ENCODE results near the gene SENP3. TPM values are rescaled to one million over a fixed set of nuclear protein-coding genes. Genes with fewer than 3 reads are reported as not detected.

The SENP3 gene
- polyA plus RNA-seq, 2 of the 4 experiments (the other 2 are of a cell fraction), result 114 to 150 TPM

- ChIA-PET POLR2A (interaction anchor here (1.9 to 3.0 kb wide), 3 partner anchors 11 to 97 kb away, joined by 10 to 16 read pairs (median 12); partner anchors contain the start of genes CD68 and TP53), CTCF (interaction anchor here (1.3 to 12.1 kb wide), 7 partner anchors 13 to 235 kb away, joined by 3 to 184 read pairs (median 21); partner anchors contain the start of genes CD68, DNAH2, FXR2 and TP53)
- no peak for TF ChIP-seq ZSCAN20 (CRISPR knock-in tag; IDR thresholded peaks at IDR 0.05)
- no peak for TF ChIP-seq ZFP36 (IDR thresholded peaks at IDR 0.05; ENCODE audit: borderline replicate concordance, partially characterized antibody)
- TF ChIP-seq FOSB (CRISPR knock-in tag; IDR thresholded peaks at IDR 0.05), result no peak
- 0 out of 5 replicates have a peak, but pooled peaks of 1 of the 2 experiments have one; percentile 26 for TF ChIP-seq JUN (IDR thresholded peaks at IDR 0.05)
- peak; percentile 34; the same call in 1 of the 2 replicates for TF ChIP-seq PBX3 (IDR thresholded peaks at IDR 0.05)
- no peak for TF ChIP-seq CTCF (IDR thresholded peaks at IDR 0.05)
- no peak for TF ChIP-seq NPAS2 (CRISPR knock-in tag; IDR thresholded peaks at IDR 0.05; ENCODE audit: borderline replicate concordance)
- no peak for TF ChIP-seq HEYL (CRISPR knock-in tag; IDR thresholded peaks at IDR 0.05)
- TF ChIP-seq CBX8 (IDR thresholded peaks at IDR 0.05), result no peak
- no peak for TF ChIP-seq HES2 (IDR thresholded peaks at IDR 0.05)
- TF ChIP-seq EHMT2 (IDR thresholded peaks at IDR 0.05; ENCODE audit: low read depth), result no peak
- peak; percentile 24; the same call in 1 of the 2 replicates for TF ChIP-seq MAX (IDR thresholded peaks at IDR 0.05)
- no peak for TF ChIP-seq RAD21 (conservative IDR thresholded peaks at IDR 0.05 in 1 of 2, IDR thresholded peaks at IDR 0.05 in 1 of 2)
- TF ChIP-seq HOXB13 (CRISPR knock-in tag; IDR thresholded peaks at IDR 0.05; ENCODE audit: low read depth), result no peak
- Histone ChIP-seq H3K27ac (peak overlapping the region; percentile 50 to 78; a peak in 5 of 6 replicates), H3K4me1 (peaks cover 31% of the 10 kb centered on the region), H3K4me3 (no peak overlapping the region), H3K9me3 (no peaks in the 10 kb centered on the region), H3K4me2 (peak overlapping the region; percentile 44)
- no peak for FAIRE-seq
- 62% methylated on average over 4 of the region's 4 CpGs for WGBS (ENCODE audit: missing lambda C conversion rate)
- peak; percentile 44 to 69 for DNase-seq (ENCODE audit: low read depth in 1 of 2, low spot score in 1 of 2)
- peak; percentile 54 for ATAC-seq
These were observed 29.0 kb downstream of the SENP3 start for GRCh38 chr17:7590743-7591142.

- TF ChIP-seq TP53 (CRISPR knock-in tag; IDR thresholded peaks at IDR 0.05) (no peak), POLR2AphosphoS2 (conservative IDR thresholded peaks at IDR 0.05; ENCODE audit: low read length) (0 out of 2 replicates have a peak, but pooled peaks have one; percentile 44), ELK1 (IDR thresholded peaks at IDR 0.05; ENCODE audit: low read depth, low read length) (no peak), CTCF (IDR thresholded peaks at IDR 0.05) (no peak), FOSL2 (IDR thresholded peaks at IDR 0.05) (no peak), FOSL2 (CRISPR knock-in tag; IDR thresholded peaks at IDR 0.05) (no peak)
- ChIA-PET CTCF (interaction anchor here (0.6 to 5.5 kb wide), 7 partner anchors 8 to 125 kb away, joined by 3 to 38 read pairs (median 5); partner anchors contain the start of genes CD68, MPDU1, TP53 and WRAP53), POLR2A (interaction anchor here (1.9 kb wide), 1 partner anchor 96 kb away, joined by 10 read pairs; the partner anchor contains the start of gene TP53)
- Histone ChIP-seq H3K27ac (peak overlapping the region in 1 of 2 experiments; percentile 78; a peak in 4 of 6 replicates), H3K9me3 (no peaks in the 10 kb centered on the region), H3K4me3 (no peak overlapping the region), H3K4me2 (no peak overlapping the region; the same call in 2 of the 3 replicates), H3K4me1 (peaks cover 30% of the 10 kb centered on the region)
- ATAC-seq, result no peak
- WGBS (ENCODE audit: missing lambda C conversion rate), result 91% methylated on average over 5 of the region's 5 CpGs
- DNase-seq (ENCODE audit: low read depth in 1 of 2, low spot score in 1 of 2), result no peak
- no peak for FAIRE-seq
These were observed 29.9 kb downstream of the SENP3 start for GRCh38 chr17:7591596-7591995.

Measured in A549 (cell line).